NCI-H774 (cell line): ENCODE results near the gene IQGAP2.

ENCODE experiments used
- DNase-seq: peaks from one replicate; lab custom pipeline; 2025; lab: John Stamatoyannopoulos, UW

IQGAP2 gene

GRCh38 chr5:76383126-76383832, 19.8 kb upstream of the IQGAP2 start:
- no peak for DNase-seq

GRCh38 chr5:76384189-76384588, 18.9 kb upstream of the IQGAP2 start:
- no peak for DNase-seq

- DNase-seq: no peak
These were observed 18.4 kb upstream of the IQGAP2 start for GRCh38 chr5:76384705-76385104.

- DNase-seq: no peak
These were observed 17.5 kb upstream of the IQGAP2 start for GRCh38 chr5:76385540-76385939.

GRCh38 chr5:76386360-76386759, 16.7 kb upstream of the IQGAP2 start:
- no peak for DNase-seq

- no peak for DNase-seq
These were observed 14.8 kb upstream of the IQGAP2 start for GRCh38 chr5:76388236-76388635.

- DNase-seq: no peak
These were observed 14.1 kb upstream of the IQGAP2 start for GRCh38 chr5:76388791-76389512.

GRCh38 chr5:76389513-76390154, 13.5 kb upstream of the IQGAP2 start:
- no peak for DNase-seq

- no peak for DNase-seq
These were observed 12.1 kb upstream of the IQGAP2 start for GRCh38 chr5:76391014-76391413.

- no peak for DNase-seq
These were observed 9.9 kb upstream of the IQGAP2 start for GRCh38 chr5:76393035-76393680.

- no peak for DNase-seq
These were observed 5.9 kb upstream of the IQGAP2 start for GRCh38 chr5:76397200-76397599.

GRCh38 chr5:76399268-76399667, 3.8 kb upstream of the IQGAP2 start:
- no peak for DNase-seq

- DNase-seq: no peak
These were observed 2.6 kb upstream of the IQGAP2 start for GRCh38 chr5:76400466-76400865.

GRCh38 chr5:76401801-76402250, 1.3 kb upstream of the IQGAP2 start:
- no peak for DNase-seq

- DNase-seq: no peak
These were observed 717 bp upstream of the IQGAP2 start for GRCh38 chr5:76402251-76402885.

GRCh38 chr5:76403766-76404222, 709 bp downstream of the IQGAP2 start:
- DNase-seq: no peak

- DNase-seq: no peak
These were observed 1.4 kb downstream of the IQGAP2 start for GRCh38 chr5:76404223-76405211.

GRCh38 chr5:76406014-76406413, 2.9 kb downstream of the IQGAP2 start:
- no peak for DNase-seq

- DNase-seq: no peak
These were observed 3.6 kb downstream of the IQGAP2 start for GRCh38 chr5:76406673-76407072.

- no peak for DNase-seq
These were observed 5.1 kb downstream of the IQGAP2 start for GRCh38 chr5:76408104-76408654.
